Upper lobe of left lung (tissue), 4 donors: ENCODE data around the gene ATXN1.

Experiments
- CTCF ChIP-seq, 6 experiments: fragments of 450-650 bp in 4 of 6; fragments of 200-600 bp in 2 of 6; sonication (generic) in 2 of 6; IDR thresholded peaks; one replicate each; pipeline ENCODE4 v1.5.1; 2016 to 2019; ENCODE audit warnings: antibody characterized with exemption in 6 of 6
- POLR2A ChIP-seq, 4 donors: fragments of 450-650 bp; IDR thresholded peaks; one replicate each; pipeline ENCODE4 v1.5.1; 2016 to 2017; ENCODE audit warnings: antibody characterized with exemption in 4 of 4, mild to moderate bottlenecking in 2 of 4
- POLR2AphosphoS5 ChIP-seq, 2 donors: sonication (generic); formaldehyde crosslinking; IDR thresholded peaks; one replicate each; pipeline ENCODE4 v1.5.1; 2017; ENCODE audit warnings: antibody characterized with exemption in 2 of 2

- TF ChIP-seq CTCF (IDR thresholded peaks at IDR 0.05) (no peak), POLR2A (IDR thresholded peaks at IDR 0.05) (no peak), POLR2AphosphoS5 (IDR thresholded peaks at IDR 0.05) (no peak)
Observed at GRCh38 chr6:16602035-16602434, 159.2 kb downstream of the ATXN1 start.
